OCI-LY7 (cell line): ENCODE results near the gene ETNPPL. TPM values are rescaled to one million over a fixed set of nuclear protein-coding genes. Genes with fewer than 3 reads are reported as not detected.

Experiments
- BruUV-seq: library from RNA; stranded (reverse); fragments of 400-500 nt; replicated peaks from 2 replicates; lab custom pipeline; 2021; lab: Mats Ljungman, UMichigan
- CTCF ChIA-PET: fragments of 300-600 bp; sonication (Branson Sonifier 250); formaldehyde crosslinking; loops from one replicate; lab custom pipeline; 2022; ENCODE audit warnings: antibody characterized with exemption; ENCODE audit not compliant: unreplicated experiment; lab: Charles Lee
- POLR2A ChIA-PET: fragments of 300-600 bp; sonication (Branson Sonifier 250); formaldehyde crosslinking; loops from one replicate; lab custom pipeline; 2022; ENCODE audit warnings: antibody characterized with exemption; lab: Charles Lee
- DNase-seq: peaks from one replicate; pipeline ENCODE4 v3.0.0-alpha.2; 2015; ENCODE audit warnings: low spot score
- H2AFZ ChIP-seq: fragments of 200-600 bp; sonication (generic), shearing (Covaris generic); 2 replicates; pipeline ENCODE4 v1.6.1; 2014; ENCODE audit warnings: mild to moderate bottlenecking, antibody characterized with exemption, low read length, moderate library complexity
- H3K27ac ChIP-seq: fragments of 200-600 bp; sonication (generic); 2 replicates; pipeline ENCODE4 v1.5.1; 2014; ENCODE audit warnings: mixed run types, low read depth, mild to moderate bottlenecking, moderate library complexity, low read length, inconsistent platforms; ENCODE audit not compliant: poor library complexity, severe bottlenecking
- H3K36me3 ChIP-seq: fragments of 200-600 bp; sonication (generic); 2 replicates; pipeline ENCODE4 v1.6.1; 2014; ENCODE audit warnings: mild to moderate bottlenecking, antibody characterized with exemption, low read length, moderate library complexity, mixed read lengths; ENCODE audit not compliant: insufficient read depth
- H3K4me1 ChIP-seq: fragments of 200-600 bp; sonication (generic); 2 replicates; pipeline ENCODE4 v1.5.1; 2014; ENCODE audit warnings: mild to moderate bottlenecking, low read length; ENCODE audit not compliant: insufficient read depth, poor library complexity, severe bottlenecking
- H3K4me2 ChIP-seq: fragments of 200-600 bp; sonication (generic); 2 replicates; pipeline ENCODE4 v1.6.1; 2014; ENCODE audit warnings: mild to moderate bottlenecking, low read length
- H3K4me3 ChIP-seq: fragments of 200-600 bp; sonication (generic); 2 replicates; pipeline ENCODE4 v1.5.1; 2014; ENCODE audit warnings: mild to moderate bottlenecking, low read depth, low read length; ENCODE audit not compliant: poor library complexity, severe bottlenecking
- H3K79me2 ChIP-seq: fragments of 200-600 bp; sonication (generic); 2 replicates; pipeline ENCODE4 v1.6.1; 2016; ENCODE audit warnings: low read depth, mild to moderate bottlenecking, low read length, moderate library complexity, mixed read lengths; ENCODE audit not compliant: insufficient read depth
- H3K9me2 ChIP-seq: fragments of 200-600 bp; sonication (generic); 2 replicates; pipeline ENCODE4 v1.6.1; 2016; ENCODE audit warnings: mild to moderate bottlenecking, low read length, mixed read lengths; ENCODE audit not compliant: insufficient read depth
- H3K9me3 ChIP-seq: fragments of 200-600 bp; sonication (generic); 2 replicates; pipeline ENCODE4 v1.6.1; 2014; ENCODE audit warnings: mild to moderate bottlenecking, mixed run types, low read length, mixed read lengths
- H4K20me1 ChIP-seq: fragments of 200-600 bp; sonication (generic); 2 replicates; pipeline ENCODE4 v1.6.1; 2014; ENCODE audit warnings: mild to moderate bottlenecking, antibody characterized with exemption, low read length, moderate library complexity, mixed read lengths; ENCODE audit not compliant: insufficient read depth
- EZH2phosphoT487 ChIP-seq: fragments of 200-600 bp; sonication (generic); IDR thresholded peaks from 2 replicates; pipeline ENCODE4 v1.6.1; 2018; ENCODE audit warnings: low read depth, borderline replicate concordance, mild to moderate bottlenecking, mixed run types, antibody characterized with exemption, low read length, moderate library complexity, mixed read lengths
- intact Hi-C: fragments of 100-400 bp; cut with micrococcal nuclease; formaldehyde crosslinking; loops from one replicate; pipeline ENCODE4 v1.10.0; 2022; ENCODE audit not compliant: unreplicated experiment
- total RNA-seq, 2 experiments: library from RNA; depleted of rRNA in 1 of 2; stranded (reverse); fragments of >200 nt in 1 of 2; shearing (Covaris generic) in 1 of 2; gene quantifications; 2 replicates each; pipeline ENCODE4 v1.2.3, GENCODE V29; 2014 to 2022
- TF ChIP-seq, protein P1 (sequence below): fragments of 200-600 bp; sonication (generic); conservative IDR thresholded peaks from 2 replicates; pipeline ENCODE4 v1.5.1; 2014; ENCODE audit warnings: mild to moderate bottlenecking, antibody characterized with exemption, low read length, moderate library complexity, mixed read lengths

Gene ETNPPL
- total RNA-seq, 2 experiments from 2014 or later: not detected

DNA sequence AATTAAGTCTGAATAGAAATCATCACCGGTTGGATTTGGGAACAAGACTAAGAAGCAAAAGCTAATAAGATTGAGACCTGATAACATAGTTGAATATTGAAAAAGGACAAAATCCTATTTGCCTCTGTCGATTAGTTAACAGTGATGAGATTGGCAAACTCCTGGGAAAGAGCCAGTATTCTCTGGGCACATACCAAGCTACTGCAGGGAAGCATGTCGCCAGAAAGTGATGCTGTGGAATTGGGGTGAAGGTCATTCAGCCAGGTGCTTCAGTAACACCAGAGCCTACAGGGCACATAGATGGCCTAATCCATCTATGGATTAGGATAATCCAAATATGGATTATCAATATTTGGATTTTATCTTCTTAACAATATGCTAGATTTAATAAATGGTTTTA lies 68.4 kb downstream of the ETNPPL start:
- ChIA-PET POLR2A (interaction anchor here (0.6 to 1.1 kb wide), 3 partner anchors 9 to 302 kb away, joined by 3 to 5 read pairs (median 3); no protein-coding TSS in a partner anchor), CTCF (no interaction called here)
- H3K9me2 ChIP-seq: no peaks in the 10 kb centered on the region
- no peak overlapping the region for H3K27ac ChIP-seq
- H2AFZ ChIP-seq: no peak overlapping the region
- no peaks in the 10 kb centered on the region for H4K20me1 ChIP-seq
- no peak overlapping the region for H3K4me2 ChIP-seq
- no peaks in the 10 kb centered on the region for H3K36me3 ChIP-seq
- no TSS peak for BruUV-seq
- no peaks in the 10 kb centered on the region for H3K4me1 ChIP-seq
- no peaks in the 10 kb centered on the region for H3K79me2 ChIP-seq
- H3K9me3 ChIP-seq: no peaks in the 10 kb centered on the region
- no peak for DNase-seq
- TF ChIP-seq, protein P1, sequence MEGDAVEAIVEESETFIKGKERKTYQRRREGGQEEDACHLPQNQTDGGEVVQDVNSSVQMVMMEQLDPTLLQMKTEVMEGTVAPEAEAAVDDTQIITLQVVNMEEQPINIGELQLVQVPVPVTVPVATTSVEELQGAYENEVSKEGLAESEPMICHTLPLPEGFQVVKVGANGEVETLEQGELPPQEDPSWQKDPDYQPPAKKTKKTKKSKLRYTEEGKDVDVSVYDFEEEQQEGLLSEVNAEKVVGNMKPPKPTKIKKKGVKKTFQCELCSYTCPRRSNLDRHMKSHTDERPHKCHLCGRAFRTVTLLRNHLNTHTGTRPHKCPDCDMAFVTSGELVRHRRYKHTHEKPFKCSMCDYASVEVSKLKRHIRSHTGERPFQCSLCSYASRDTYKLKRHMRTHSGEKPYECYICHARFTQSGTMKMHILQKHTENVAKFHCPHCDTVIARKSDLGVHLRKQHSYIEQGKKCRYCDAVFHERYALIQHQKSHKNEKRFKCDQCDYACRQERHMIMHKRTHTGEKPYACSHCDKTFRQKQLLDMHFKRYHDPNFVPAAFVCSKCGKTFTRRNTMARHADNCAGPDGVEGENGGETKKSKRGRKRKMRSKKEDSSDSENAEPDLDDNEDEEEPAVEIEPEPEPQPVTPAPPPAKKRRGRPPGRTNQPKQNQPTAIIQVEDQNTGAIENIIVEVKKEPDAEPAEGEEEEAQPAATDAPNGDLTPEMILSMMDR: no peak
- no peak for TF ChIP-seq EZH2phosphoT487
- intact Hi-C loops: loop anchor here (10.0 kb wide), 1 partner anchor 240 kb away; no protein-coding TSS in a partner anchor
- H3K4me3 ChIP-seq: no peak overlapping the region

DNA sequence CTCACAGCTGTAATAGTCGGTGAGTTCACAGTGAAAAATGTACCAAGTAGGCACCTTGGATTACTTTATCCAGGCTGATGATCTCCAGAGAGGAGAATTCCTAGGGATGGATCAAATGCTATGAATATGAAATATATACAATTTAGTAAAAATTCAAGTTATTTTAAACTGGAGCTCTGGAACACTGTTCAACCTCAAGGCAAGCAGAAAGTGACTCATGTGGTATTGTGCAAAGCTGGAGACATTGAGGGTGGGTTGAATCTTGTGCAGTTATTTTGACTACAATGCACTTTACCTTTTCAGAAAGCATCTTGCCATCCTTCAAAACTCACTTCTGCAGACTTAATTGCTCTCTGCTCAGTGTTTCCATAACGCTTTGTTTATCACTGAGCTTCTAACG lies 69.0 kb downstream of the ETNPPL start:
- intact Hi-C loops: loop anchor here (10.0 kb wide), 1 partner anchor 241 kb away; no protein-coding TSS in a partner anchor
- H2AFZ ChIP-seq: no peak overlapping the region
- no peak overlapping the region for H3K4me3 ChIP-seq
- no peak for TF ChIP-seq EZH2phosphoT487
- TF ChIP-seq, protein P1: no peak
- H3K27ac ChIP-seq: no peak overlapping the region
- H3K4me1 ChIP-seq: no peaks in the 10 kb centered on the region
- no TSS peak for BruUV-seq
- ChIA-PET CTCF (no interaction called here), POLR2A (interaction anchor here (0.6 to 1.1 kb wide), 3 partner anchors 9 to 303 kb away, joined by 3 to 5 read pairs (median 3); no protein-coding TSS in a partner anchor)
- no peaks in the 10 kb centered on the region for H3K36me3 ChIP-seq
- H3K9me2 ChIP-seq: no peaks in the 10 kb centered on the region
- DNase-seq: no peak
- H4K20me1 ChIP-seq: no peaks in the 10 kb centered on the region
- no peaks in the 10 kb centered on the region for H3K79me2 ChIP-seq
- no peak overlapping the region for H3K4me2 ChIP-seq
- no peaks in the 10 kb centered on the region for H3K9me3 ChIP-seq

DNA sequence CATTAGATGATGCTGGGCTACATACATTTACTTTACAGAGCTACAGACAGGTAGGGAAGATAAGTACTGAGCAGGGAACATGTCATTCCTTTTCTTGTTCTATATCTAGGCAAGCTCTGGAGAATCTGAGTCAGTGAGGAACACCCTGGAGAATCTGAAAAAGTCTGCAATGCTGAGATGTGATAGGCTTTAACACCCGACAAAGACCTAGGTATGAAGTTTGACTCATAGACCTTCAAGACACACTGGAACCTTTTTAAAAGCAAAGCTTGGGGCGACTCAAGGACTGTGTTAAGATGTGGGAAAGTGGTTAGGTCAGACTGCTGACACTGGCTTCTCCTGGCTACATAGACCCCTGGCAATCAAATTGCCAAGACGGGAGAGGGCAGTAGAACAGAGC lies 69.6 kb downstream of the ETNPPL start:
- H3K36me3 ChIP-seq: no peaks in the 10 kb centered on the region
- H3K27ac ChIP-seq: no peak overlapping the region
- H4K20me1 ChIP-seq: no peaks in the 10 kb centered on the region
- POLR2A ChIA-PET: no interaction called here
- TF ChIP-seq, protein P1: no peak
- TF ChIP-seq EZH2phosphoT487: no peak
- intact Hi-C loops: loop anchor here (10.0 kb wide), 1 partner anchor 242 kb away; no protein-coding TSS in a partner anchor
- H3K4me3 ChIP-seq: no peak overlapping the region
- no peak overlapping the region for H3K4me2 ChIP-seq
- H3K4me1 ChIP-seq: no peaks in the 10 kb centered on the region
- no peaks in the 10 kb centered on the region for H3K79me2 ChIP-seq
- no TSS peak for BruUV-seq
- no peak for DNase-seq
- no peaks in the 10 kb centered on the region for H3K9me3 ChIP-seq
- no peak overlapping the region for H2AFZ ChIP-seq
- CTCF ChIA-PET: no interaction called here
- no peaks in the 10 kb centered on the region for H3K9me2 ChIP-seq
